Heart left ventricle (tissue), 13 donors: ENCODE data around the gene POTEJ.
"Not testable (repeated sequence)": the region's sequence is repeated elsewhere in the genome, so short reads cannot be mapped to it uniquely, and the experiment has no call there.

ENCODE experiments used
- CTCF ChIP-seq, 12 donors: fragments of 200-600 bp; sonication (generic) in 4 of 12; IDR thresholded peaks; one replicate each; pipeline versions ENCODE4 v1.5.0 to v1.8.0; 2018 to 2022; ENCODE audit warnings: antibody characterized with exemption in 12 of 12, mild to moderate bottlenecking in 5 of 12
- POLR2A ChIP-seq, 2 donors: fragments of 450-650 bp; IDR thresholded peaks; one replicate each; pipeline ENCODE4 v1.6.1; 2017; ENCODE audit warnings: antibody characterized with exemption in 2 of 2, mild to moderate bottlenecking in 2 of 2, moderate library complexity in 2 of 2
- donor health status: ischemic (EF 13 %, LVEDD 7.1; RV severe dilation, severe dysfunction).
- donor health status: DM: no; HTN: yes; CAD: no.
- donor health status: DM: no; HTN: no; CAD: no.
- donor health status: ischemic (EF 25% LVEDD 6.9; RV normal size, moderate dysfunction).
- donor health status: ischemic (EF 25% LVEDD 5.7; RV mildly dilated, moderate dysfunction).
- donor health status: ischemic (EF 35%, LVEDD 5.7; RV mildly dilated, moderate dysfunction).
- donor health status: nonischemic (EF 11% LVEDD 7.7; RV severe dilation, severe dysfunction).
- donor health status: DM: yes; HTN: yes; CAD: no.
- donor health status: PGD.
- donor health status: ischemic (EF 29% LVEDD 5.4; RV normal size, mild dysfunction).
- donor health status: nonischemic (EF 23%, LVEDD 6.1; RV moderate dilation, normal function).

DNA sequence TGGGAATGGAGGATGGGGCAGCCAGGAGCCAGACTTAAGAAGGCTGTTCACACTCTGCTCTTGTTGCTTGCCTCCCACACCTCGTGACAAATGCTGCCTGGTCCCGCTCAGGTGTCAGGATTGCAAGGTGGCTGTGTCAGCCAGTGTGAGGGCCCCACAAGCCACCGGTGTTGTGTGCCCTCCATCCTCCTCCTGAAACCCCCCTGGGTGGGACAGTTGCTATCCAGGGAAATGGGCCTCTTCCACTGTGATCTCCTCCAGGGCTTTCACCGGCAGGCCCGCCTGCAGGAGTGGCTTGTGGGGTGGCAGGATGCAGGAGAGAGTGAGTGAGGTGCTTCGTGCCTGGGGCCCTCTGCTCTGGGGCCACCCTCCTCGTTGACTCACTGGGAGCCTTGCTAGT is 28.3 kb upstream of the POTEJ start:
- TF ChIP-seq POLR2A, CTCF (IDR thresholded peaks at IDR 0.05): not testable (repeated sequence)
